ENCODE data around the gene RPL29. TPM values are rescaled to one million over a fixed set of nuclear protein-coding genes. Genes with fewer than 3 reads are reported as not detected.

Gene RPL29
- total and polyA plus RNA-seq, 2 of the 8 experiments (the other 6 are each of a cell fraction or from before 2014, with no cell fraction given): 1,467 to 2,660 TPM

DNA sequence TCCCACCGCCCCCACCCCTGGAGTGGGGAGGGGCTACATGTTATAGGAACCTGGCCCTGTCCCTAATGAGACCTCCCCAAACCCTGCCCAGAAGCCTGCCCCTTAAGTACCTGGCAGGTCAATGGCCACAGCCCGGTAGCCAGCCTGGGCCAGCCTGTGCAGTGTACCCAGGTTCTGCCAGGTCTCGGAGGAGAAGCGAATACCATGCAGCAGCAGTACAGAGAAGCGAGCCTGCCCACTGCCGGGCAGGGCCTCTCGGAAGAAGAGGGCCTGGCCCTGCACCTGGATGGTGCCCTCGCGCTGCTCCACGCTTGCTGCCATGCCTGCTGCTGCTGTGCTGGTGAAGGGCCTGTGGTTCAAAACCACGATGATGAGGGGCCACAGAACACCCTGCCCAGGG lies 24.3 kb downstream of the RPL29 start:
- CTCF ChIA-PET (ENCODE audit: partially characterized antibody): interaction anchor here (1.0 to 10.5 kb wide), 7 partner anchors 11 to 179 kb away, joined by 3 to 66 read pairs (median 7); partner anchors contain the start of genes ACY1, PARP3 and RRP9
- H4K5ac ChIP-seq (ENCODE audit: insufficient read length, low read depth, low read length): no peak overlapping the region
- H3K79me2 ChIP-seq (ENCODE audit: control insufficient read depth in 1 of 2, insufficient read depth in 2 of 2, low read length in 2 of 2): no peaks in the 10 kb centered on the region
- H3K9me3 ChIP-seq (ENCODE audit: insufficient read depth in 2 of 2, low read depth in 1 of 2, low read length in 1 of 2): no peaks in the 10 kb centered on the region; a peak in 1 of 4 replicates
- FAIRE-seq (no peak), DNase-seq (ENCODE audit: low read depth in 1 of 2, low spot score in 2 of 2) (no peak)
- H3K4me1 ChIP-seq (replicated peaks in 1 of 4; ENCODE audit: control insufficient read depth in 3 of 4, insufficient read depth in 4 of 4, low read length in 3 of 4): peaks cover 14 to 43% (median 33%) of the 10 kb centered on the region in 4 experiments
- no peak overlapping the region for H4K8ac ChIP-seq (ENCODE audit: extremely low read depth, insufficient read depth, low read length)
- no peak overlapping the region for H2BK5ac ChIP-seq (ENCODE audit: low read depth, low read length)
- no peak overlapping the region for H3K14ac ChIP-seq (ENCODE audit: insufficient read length)
- 0 out of 2 replicates have a peak, but pooled peaks cover 2% of the 10 kb centered on the region for H3K79me1 ChIP-seq (ENCODE audit: low read depth, low read length)
- no peak overlapping the region for H4K91ac ChIP-seq (replicated peaks; ENCODE audit: insufficient read length, low read length)
- H2BK20ac ChIP-seq (ENCODE audit: low read length): no peak overlapping the region
- no peak overlapping the region for H3K27ac ChIP-seq (ENCODE audit: low read depth, low read length)
- H3K4me2 ChIP-seq (ENCODE audit: insufficient read depth in 1 of 2, low read depth in 2 of 2, low read length in 2 of 2): no peak overlapping the region
- H3K9ac ChIP-seq (replicated peaks in 1 of 4; ENCODE audit: extremely low read depth in 1 of 4, low read depth in 3 of 4, low read length in 3 of 4): no peak overlapping the region
- POLR2A ChIA-PET (ENCODE audit: partially characterized antibody): interaction anchor here (1.3 to 29.3 kb wide), 5 partner anchors 0 to 30 kb away, joined by 3 to 923 read pairs (median 130); partner anchors contain the start of genes ABHD14A, ABHD14B, ACY1 and GPR62
- H2BK120ac ChIP-seq (replicated peaks; ENCODE audit: low read depth, low read length): no peak overlapping the region
- TF ChIP-seq MAFK (IDR thresholded peaks at IDR 0.05; ENCODE audit: low read depth, low read length) (no peak), CHD1 (IDR thresholded peaks at IDR 0.05; ENCODE audit: low read depth, low read length) (no peak), RAD21 (IDR thresholded peaks at IDR 0.05 in 1 of 2, conservative IDR thresholded peaks at IDR 0.05 in 1 of 2; ENCODE audit: low read depth in 2 of 2, low read length in 2 of 2) (no peak)
- H3K4ac ChIP-seq (replicated peaks; ENCODE audit: insufficient read length, low read depth, low read length): no peak overlapping the region
- no peak overlapping the region; the same call in 1 of the 2 replicates for H2AK5ac ChIP-seq (ENCODE audit: low read depth, low read length)
- peaks cover 0 to 27% (median 21%) of the 10 kb centered on the region in 4 experiments; a peak in 5 of 7 replicates for H3K27me3 ChIP-seq (replicated peaks in 1 of 4; ENCODE audit: control insufficient read depth in 3 of 4, extremely low read depth in 1 of 4, insufficient read depth in 3 of 4, low read length in 3 of 4)
- 96% methylated on average over 11 of the region's 11 CpGs; no CpG with 5 or more reads in 1 of the 2 experiments for WGBS, 2 experiments (ENCODE audit: extremely low coverage in 1 of 2, insufficient coverage in 1 of 2, insufficient read length in 1 of 2, insufficient replicate concordance in 2 of 2, low coverage in 1 of 2, low lambda C conversion rate in 2 of 2, missing lambda C conversion rate in 1 of 2)
- H2AFZ ChIP-seq (ENCODE audit: low read length): no peak overlapping the region
- peaks cover 19% of the 10 kb centered on the region for H3K23me2 ChIP-seq (ENCODE audit: low read depth, low read length)
- H2BK15ac ChIP-seq (ENCODE audit: low read length): peak overlapping the region; percentile 48; the same call in 1 of the 2 replicates
- H3K23ac ChIP-seq (ENCODE audit: insufficient read length): no peak overlapping the region
- H3K36me3 ChIP-seq (ENCODE audit: control insufficient read depth in 2 of 4, insufficient read depth in 4 of 4, low read length in 3 of 4): no peaks in the 10 kb centered on the region
- H3K4me3 ChIP-seq (ENCODE audit: extremely low read depth in 1 of 4, insufficient read depth in 2 of 4, low read depth in 3 of 4, low read length in 4 of 4): no peak overlapping the region
- no peak overlapping the region for H3K56ac ChIP-seq (replicated peaks; ENCODE audit: insufficient read length, low read depth, low read length)
- H3K18ac ChIP-seq (ENCODE audit: extremely low read depth, low read length): no peak overlapping the region
- H4K20me1 ChIP-seq (replicated peaks in 1 of 2; ENCODE audit: control insufficient read depth in 1 of 2, insufficient read depth in 2 of 2, low read length in 2 of 2): peaks cover 0 to 3% of the 10 kb centered on the region in 2 experiments
- no peak overlapping the region for H2BK12ac ChIP-seq (ENCODE audit: low read depth, low read length)
